Endothelial cell of umbilical vein (primary cell): ENCODE results near the gene KCNH2. TPM values are rescaled to one million over a fixed set of nuclear protein-coding genes. Genes with fewer than 3 reads are reported as not detected.

Experiments
- BruUV-seq: library from RNA; stranded (reverse); fragments of 400-500 nt; replicated peaks from 2 replicates; lab custom pipeline; 2021; lab: Mats Ljungman, UMichigan
- CTCF ChIA-PET: fragments of 300-600, 350-600 bp; sonication (Branson Sonifier 250); formaldehyde crosslinking; loops from one replicate; lab custom pipeline; 2021; ENCODE audit warnings: antibody characterized with exemption, inconsistent platforms; lab: Charles Lee
- POLR2A ChIA-PET: fragments of 300-600, 350-600 bp; sonication (Branson Sonifier 250); formaldehyde crosslinking; loops from one replicate; lab custom pipeline; 2021; ENCODE audit warnings: antibody characterized with exemption, inconsistent platforms; lab: Charles Lee
- DNase-seq: peaks from one replicate; pipeline ENCODE4 v3.0.0-alpha.2; 2011; ENCODE audit warnings: low read depth, low spot score
- FAIRE-seq: peaks from 2 replicates; lab custom pipeline; 2011; peaks lifted over from hg19 to GRCh38; lab: Jason Lieb, UNC
- H2AFZ ChIP-seq: 2 replicates; pipeline ENCODE4 v1.6.0; 2012; ENCODE audit warnings: low read depth, low read length, control low read depth, inconsistent platforms
- H3K27ac ChIP-seq: 2 replicates; pipeline ENCODE4 v1.5.1; 2011; ENCODE audit warnings: low read depth, mild to moderate bottlenecking, control low read depth, low read length, moderate library complexity; ENCODE audit not compliant: insufficient read depth
- H3K27me3 ChIP-seq, 2 experiments: 2 replicates each; pipeline versions ENCODE4 v1.6.0 to v1.6.1; 2011; ENCODE audit warnings: low read length in 2 of 2, mixed read lengths in 1 of 2; ENCODE audit not compliant: control insufficient read depth in 2 of 2, insufficient read depth in 2 of 2
- H3K36me3 ChIP-seq, 2 experiments: 2 replicates in 1 of 2; 3 replicates in 1 of 2; pipeline ENCODE4 v1.5.1; 2011; ENCODE audit warnings: low read length in 2 of 2, mild to moderate bottlenecking in 1 of 2, moderate library complexity in 1 of 2; ENCODE audit not compliant: control insufficient read depth in 2 of 2, insufficient read depth in 2 of 2; ENCODE audit errors: extremely low read depth in 1 of 2
- H3K4me1 ChIP-seq: 3 replicates; pipeline ENCODE4 v1.5.1; 2011; ENCODE audit warnings: mild to moderate bottlenecking, low read length; ENCODE audit not compliant: control insufficient read depth, insufficient read depth; ENCODE audit errors: extremely low read depth
- H3K4me2 ChIP-seq: 2 replicates; pipeline ENCODE4 v1.6.1; 2011; ENCODE audit warnings: low read length, control low read depth, mixed read lengths; ENCODE audit not compliant: insufficient read depth
- H3K4me3 ChIP-seq, 3 experiments: fragments of 200-600 bp in 1 of 3; sonication (generic), shearing (Covaris generic) in 1 of 3; replicated peaks in 1 of 3; 2 replicates each; pipeline ENCODE4 v1.5.1; 2011 to 2016; ENCODE audit warnings: control low read depth in 3 of 3, low read length in 3 of 3, mild to moderate bottlenecking in 2 of 3, inconsistent platforms in 1 of 3, low read depth in 1 of 3, moderate library complexity in 1 of 3; ENCODE audit not compliant: insufficient read depth in 1 of 3
- H3K79me2 ChIP-seq: 2 replicates; pipeline ENCODE4 v1.6.0; 2012; ENCODE audit warnings: low read length, inconsistent platforms; ENCODE audit not compliant: control insufficient read depth, insufficient read depth
- H3K9ac ChIP-seq: replicated peaks from 2 replicates; pipeline ENCODE3; 2011; ENCODE audit warnings: low read length, control low read depth; ENCODE audit not compliant: insufficient read depth; ENCODE audit errors: extremely low read depth
- H3K9me1 ChIP-seq: replicated peaks from 3 replicates; pipeline ENCODE4 v1.6.0; 2011; ENCODE audit warnings: mild to moderate bottlenecking, low read length; ENCODE audit not compliant: control insufficient read depth, insufficient read depth; ENCODE audit errors: extremely low read depth
- H3K9me3 ChIP-seq: replicated peaks from 2 replicates; pipeline ENCODE4 v1.5.1; 2012; ENCODE audit warnings: low read length, inconsistent platforms; ENCODE audit not compliant: control insufficient read depth, insufficient read depth
- H4K20me1 ChIP-seq: replicated peaks from 2 replicates; pipeline ENCODE3; 2011; ENCODE audit warnings: mild to moderate bottlenecking, low read length; ENCODE audit not compliant: control insufficient read depth, insufficient read depth; ENCODE audit errors: extremely low read depth
- CTCF ChIP-seq, 2 donors: IDR thresholded peaks; 1 replicate in 1 of 2; 2 replicates in 1 of 2; pipeline ENCODE4 v1.5.1; 2011; ENCODE audit warnings: low read length in 2 of 2, mild to moderate bottlenecking in 2 of 2, moderate library complexity in 2 of 2, control low read depth in 1 of 2, inconsistent platforms in 1 of 2, low read depth in 1 of 2; ENCODE audit not compliant: insufficient read depth in 1 of 2; ENCODE audit errors: extremely low read depth in 1 of 2
- EZH2 ChIP-seq: IDR thresholded peaks from 2 replicates; pipeline ENCODE4 v1.6.1; 2012; ENCODE audit warnings: borderline replicate concordance, low read depth, mild to moderate bottlenecking, moderate library complexity, low read length, inconsistent platforms; ENCODE audit not compliant: severe bottlenecking
- FOS ChIP-seq: IDR thresholded peaks from 2 replicates; pipeline ENCODE4 v1.6.1; 2011; ENCODE audit warnings: mild to moderate bottlenecking, low read length, moderate library complexity, borderline replicate concordance; ENCODE audit not compliant: insufficient read depth
- GATA2 ChIP-seq: IDR thresholded peaks from 2 replicates; pipeline ENCODE4 v1.7.0; 2011; ENCODE audit warnings: low read depth, mild to moderate bottlenecking, moderate library complexity, mixed read lengths, low read length; ENCODE audit not compliant: insufficient read length, insufficient read depth
- JUN ChIP-seq: IDR thresholded peaks from 2 replicates; pipeline ENCODE4 v1.6.1; 2011; ENCODE audit warnings: borderline replicate concordance, low read depth; ENCODE audit not compliant: insufficient read length, insufficient read depth
- MAX ChIP-seq: IDR thresholded peaks from 2 replicates; pipeline ENCODE4 v1.6.1; 2011; ENCODE audit not compliant: insufficient read depth, insufficient read length
- MYC ChIP-seq: IDR thresholded peaks from one replicate; pipeline ENCODE4 v1.6.1; 2011; ENCODE audit warnings: mild to moderate bottlenecking, low read depth, low read length
- POLR2A ChIP-seq: IDR thresholded peaks from 2 replicates; pipeline ENCODE4 v1.6.1; 2012; ENCODE audit warnings: low read depth, mild to moderate bottlenecking, control low read depth, low read length
- POLR2AphosphoS5 ChIP-seq: IDR thresholded peaks from 2 replicates; pipeline ENCODE4 v1.6.1; 2012; ENCODE audit warnings: low read depth, mild to moderate bottlenecking, control low read depth, low read length, moderate library complexity; ENCODE audit not compliant: insufficient read depth
- dilution Hi-C: fragments of 300-500 bp; cut with MboI; formaldehyde crosslinking; loops from one replicate; pipeline ENCODE4 v1.15.0; 2019; ENCODE audit warnings: low sequenced_read_pairs; ENCODE audit not compliant: extremely low pct_ligation_motif_present
- intact Hi-C: fragments of 100-400 bp; cut with micrococcal nuclease; formaldehyde crosslinking; loops from one replicate; pipeline ENCODE4 v1.10.0; 2022
- polyA plus RNA-seq, 4 experiments: library from polyadenylated mRNA; depleted of rRNA in 3 of 4; stranded (reverse) in 3 of 4; unstranded in 1 of 4; fragments of >200 nt; gene quantifications; 2 replicates each; pipeline versions ENCODE4 v1.2.1 to v1.2.3, GENCODE V29; 2011 to 2012; ENCODE audit warnings: missing spikeins in 1 of 4
- total RNA-seq: library from RNA; stranded (reverse); gene quantifications from 2 replicates; pipeline ENCODE4 v1.2.3, GENCODE V29; 2021

Gene KCNH2
- total and polyA plus RNA-seq, 2 donors (not counting 3 experiments of a cell fraction or from before 2014, with no cell fraction given) = 0.03 to 0.09 TPM

GRCh38 chr7:150928541-150928940, 49.6 kb downstream of the KCNH2 start:
- TF ChIP-seq GATA2 (no peak), JUN (no peak), POLR2A (no peak), MYC (no peak), CTCF (IDR thresholded peaks at IDR 0.05; ENCODE audit: extremely low read depth in 1 of 2, insufficient read depth in 1 of 2, low read depth in 1 of 2, low read length in 2 of 2) (no peak)
- Histone ChIP-seq H3K9me1 (no peaks in the 10 kb centered on the region), H3K4me2 (no peak overlapping the region), H4K20me1 (no peaks in the 10 kb centered on the region), H3K27me3 (peaks cover 13 to 19% of the 10 kb centered on the region in 2 experiments), H2AFZ (no peak overlapping the region), H3K79me2 (no peaks in the 10 kb centered on the region), H3K4me3 (no peak overlapping the region), H3K4me1 (no peaks in the 10 kb centered on the region), H3K9ac (no peak overlapping the region), H3K27ac (no peak overlapping the region), H3K36me3 (no peaks in the 10 kb centered on the region), H3K9me3 (no peaks in the 10 kb centered on the region)
- BruUV-seq = no TSS peak
- dilution Hi-C loops = no loop called here
- DNase-seq (no peak), FAIRE-seq (no peak)
- ChIA-PET CTCF (interaction anchor here (1.3 to 1.6 kb wide), 3 partner anchors 9 to 30 kb away, joined by 3 to 6 read pairs (median 3); no protein-coding TSS in a partner anchor), POLR2A (no interaction called here)
- intact Hi-C loops = no loop called here

GRCh38 chr7:150927956-150928344, 50.2 kb downstream of the KCNH2 start:
- Histone ChIP-seq H4K20me1 (no peaks in the 10 kb centered on the region), H3K36me3 (no peaks in the 10 kb centered on the region), H3K4me1 (no peaks in the 10 kb centered on the region), H3K9me3 (no peaks in the 10 kb centered on the region), H3K27me3 (peaks cover 13 to 19% of the 10 kb centered on the region in 2 experiments), H3K9ac (no peak overlapping the region), H3K9me1 (no peaks in the 10 kb centered on the region), H3K79me2 (no peaks in the 10 kb centered on the region), H2AFZ (no peak overlapping the region), H3K4me2 (no peak overlapping the region), H3K27ac (no peak overlapping the region), H3K4me3 (no peak overlapping the region)
- no peak for DNase-seq
- ChIA-PET POLR2A (no interaction called here), CTCF (no interaction called here)
- intact Hi-C loops = no loop called here
- FAIRE-seq = no peak
- no TSS peak for BruUV-seq
- no peak for TF ChIP-seq EZH2
- no peak for TF ChIP-seq GATA2
- TF ChIP-seq POLR2AphosphoS5 = no peak
- TF ChIP-seq POLR2A = no peak
- TF ChIP-seq MYC = no peak
- no peak for TF ChIP-seq MAX
- no peak for TF ChIP-seq JUN
- TF ChIP-seq CTCF (IDR thresholded peaks at IDR 0.05; ENCODE audit: extremely low read depth in 1 of 2, insufficient read depth in 1 of 2, low read depth in 1 of 2, low read length in 2 of 2) = no peak
- no peak for TF ChIP-seq FOS
- dilution Hi-C loops = no loop called here
